K562 (cell line): ENCODE measurements around the gene AVPR1B. TPM values are rescaled to one million over a fixed set of nuclear protein-coding genes. Genes with fewer than 3 reads are reported as not detected.
A peak's percentile ranks its signal among the peaks of the same experiment; 100 is the strongest.

Source experiments
- ARID4B ChIP-seq: sonication (generic); formaldehyde crosslinking; IDR thresholded peaks from 2 replicates; pipeline ENCODE4 v1.8.0; 2022; ENCODE audit warnings: mild to moderate bottlenecking, missing genetic modification reagents
- BCOR ChIP-seq: fragments of 450-650 bp; IDR thresholded peaks from 2 replicates; pipeline ENCODE4 v1.6.1; 2016
- COPS2 ChIP-seq: fragments of 450-650 bp; conservative IDR thresholded peaks from 2 replicates; pipeline ENCODE4 v1.6.1; 2016; ENCODE audit warnings: mild to moderate bottlenecking, moderate library complexity
- EP300 ChIP-seq: IDR thresholded peaks from 2 replicates; pipeline ENCODE4 v1.6.1; 2012; ENCODE audit warnings: low read length, improper control_type of control experiment
- FOXO4 ChIP-seq: fragments of 450-650 bp; formaldehyde crosslinking; IDR thresholded peaks from 2 replicates; pipeline ENCODE4 v1.4.0; 2020; ENCODE audit warnings: mild to moderate bottlenecking, moderate library complexity
- GABPA ChIP-seq: fragments of 200-800 bp; sonication (Bioruptor generic); conservative IDR thresholded peaks from 2 replicates; pipeline ENCODE4 v1.6.1; 2016; ENCODE audit warnings: low read depth, missing genetic modification characterization, missing compliant biosample characterization
- HDAC2 ChIP-seq: fragments of 450-650 bp; IDR thresholded peaks from 2 replicates; pipeline ENCODE4 v1.6.1; 2016; ENCODE audit warnings: mild to moderate bottlenecking
- HDGF ChIP-seq: fragments of 450-650 bp; IDR thresholded peaks from 2 replicates; pipeline ENCODE4 v1.6.1; 2016
- HES1 ChIP-seq: fragments of 450-650 bp; IDR thresholded peaks from 2 replicates; pipeline ENCODE4 v1.6.1; 2016; ENCODE audit warnings: low read depth, mild to moderate bottlenecking, moderate library complexity
- KDM4B ChIP-seq, 2 experiments: fragments of 450-650 bp in 1 of 2; sonication (generic) in 1 of 2; IDR thresholded peaks; 2 replicates each; pipeline ENCODE4 v1.6.1; 2016 to 2017; ENCODE audit warnings: borderline replicate concordance in 2 of 2, antibody characterized with exemption in 1 of 2, low read depth in 1 of 2, mild to moderate bottlenecking in 1 of 2
- KLF16 ChIP-seq: IDR thresholded peaks from 2 replicates; pipeline ENCODE4 v1.6.1; 2016; ENCODE audit warnings: antibody characterized with exemption
- MAFG ChIP-seq: fragments of 450-650 bp; conservative IDR thresholded peaks from 2 replicates; pipeline ENCODE4 v1.6.1; 2016; ENCODE audit warnings: missing genetic modification characterization, missing compliant biosample characterization
- PATZ1 ChIP-seq: fragments of 250-450 bp; sonication (Bioruptor Pico); IDR thresholded peaks from 2 replicates; pipeline ENCODE4 v1.5.0; 2020; ENCODE audit warnings: mild to moderate bottlenecking, borderline replicate concordance
- POLR2AphosphoS2 ChIP-seq: IDR thresholded peaks from 2 replicates; pipeline ENCODE4 v1.6.1; 2012; ENCODE audit warnings: low read length, improper control_type of control experiment
- POLR2H ChIP-seq: IDR thresholded peaks from 2 replicates; pipeline ENCODE4 v1.6.1; 2016; ENCODE audit warnings: missing genetic modification characterization, low read depth, mild to moderate bottlenecking, control low read depth, missing compliant biosample characterization, moderate library complexity
- RCOR1 ChIP-seq, 2 experiments: IDR thresholded peaks; 2 replicates each; pipeline ENCODE4 v1.6.1; 2012; ENCODE audit warnings: low read depth in 2 of 2, low read length in 2 of 2, borderline replicate concordance in 1 of 2, improper control_type of control experiment in 1 of 2
- SIN3A ChIP-seq, 2 experiments: fragments of 150-350 bp in 1 of 2; IDR thresholded peaks; 2 replicates each; pipeline ENCODE4 v1.6.1; 2011 to 2016; ENCODE audit warnings: borderline replicate concordance in 2 of 2, low read depth in 2 of 2, low read length in 2 of 2, mild to moderate bottlenecking in 2 of 2, moderate library complexity in 2 of 2; ENCODE audit not compliant: control insufficient read depth in 1 of 2
- ZNF384 ChIP-seq: IDR thresholded peaks from 2 replicates; pipeline ENCODE4 v1.6.1; 2012; ENCODE audit warnings: low read depth, low read length, improper control_type of control experiment
- ZNF445 ChIP-seq: fragments of 250-450 bp; sonication (Bioruptor Pico); IDR thresholded peaks from 2 replicates; pipeline ENCODE4 v1.4.0; 2020; ENCODE audit warnings: low read depth, mild to moderate bottlenecking, moderate library complexity
- polyA plus RNA-seq, 8 experiments: library from polyadenylated mRNA; depleted of rRNA in 4 of 8; stranded (reverse) in 5 of 8; unstranded in 3 of 8; fragments of >200 nt; fragmentation: Nextera tagmentation in 2 of 8; fragmentation: Illumina TruSeq in 1 of 8; extraction: Ambion mirVana in 2 of 8; extraction: Trizol in 1 of 8; gene quantifications; 2 replicates each; pipeline versions ENCODE4 v1.2.1 to v1.2.3, GENCODE V29; 2011 to 2014; ENCODE audit warnings: inconsistent platforms in 1 of 8, missing spikeins in 1 of 8
- total RNA-seq, 7 experiments: library from RNA; depleted of rRNA in 6 of 7; stranded (reverse); fragments of >200 nt in 6 of 7; fragmentation: Illumina TruSeq in 2 of 7; extraction: Trizol in 2 of 7; gene quantifications; 2 replicates each; pipeline versions ENCODE4 v1.2.1 to v1.2.3, GENCODE V29; 2011 to 2021; ENCODE audit warnings: low replicate concordance in 1 of 7

The AVPR1B gene
- total and polyA plus RNA-seq, 9 of the 15 experiments (the other 6 are each of a cell fraction or from before 2014, with no cell fraction given) = not detected

- TF ChIP-seq PATZ1 = no peak
- peak; percentile 93 to 99 for TF ChIP-seq RCOR1 (IDR thresholded peaks at IDR 0.05; ENCODE audit: borderline replicate concordance in 1 of 2, low read depth in 2 of 2, low read length in 2 of 2)
- no peak for TF ChIP-seq ARID4B
- TF ChIP-seq COPS2 = no peak
- TF ChIP-seq FOXO4 (CRISPR knock-in tag) = no peak
- TF ChIP-seq ZNF445 (CRISPR knock-in tag) = no peak
- TF ChIP-seq POLR2H (tag) = no peak
- no peak for TF ChIP-seq HDGF
- peak; percentile 96 for TF ChIP-seq KLF16
- peak; percentile 87 for TF ChIP-seq EP300
- no peak for TF ChIP-seq KDM4B (IDR thresholded peaks at IDR 0.05; ENCODE audit: borderline replicate concordance in 2 of 2, low read depth in 1 of 2)
- TF ChIP-seq BCOR = 0 out of 2 replicates have a peak, but pooled peaks have one; percentile 54
- no peak for TF ChIP-seq ZNF384
- TF ChIP-seq MAFG (tag) = no peak
- TF ChIP-seq HES1 = peak; percentile 80
- TF ChIP-seq HDAC2 = peak; percentile 87
- TF ChIP-seq GABPA (tag) = 0 out of 2 replicates have a peak, but pooled peaks have one; percentile 16
- no peak for TF ChIP-seq SIN3A (IDR thresholded peaks at IDR 0.05; ENCODE audit: borderline replicate concordance in 2 of 2, control insufficient read depth in 1 of 2, low read depth in 2 of 2, low read length in 2 of 2)
- no peak for TF ChIP-seq POLR2AphosphoS2
Measured at GRCh38 chr1:206066479-206067171, 50.6 kb downstream of the AVPR1B start (continued).
